Tibial nerve (tissue), 4 donors: ENCODE measurements around the gene TC2N. TPM values are rescaled to one million over a fixed set of nuclear protein-coding genes. Genes with fewer than 3 reads are reported as not detected.
A peak's percentile ranks its signal among the peaks of the same experiment; 100 is the strongest.

Experiments used
- DNase-seq, 2 donors: peaks; one replicate each; pipeline ENCODE4 v3.0.0-alpha.2; 2019; ENCODE audit warnings: low spot score in 2 of 2
- H3K27ac ChIP-seq, 4 donors: fragments of 200-600 bp; sonication (generic) in 3 of 4; one replicate each; pipeline ENCODE4 v1.5.1; 2017 to 2019; ENCODE audit warnings: mild to moderate bottlenecking in 1 of 4
- H3K27me3 ChIP-seq, 2 donors: fragments of 200-600 bp; sonication (generic) in 1 of 2; one replicate each; pipeline versions ENCODE4 v1.5.1 to v1.6.0; 2017 to 2019
- H3K36me3 ChIP-seq, 3 donors: fragments of 200-600 bp; sonication (generic); one replicate each; pipeline ENCODE4 v1.5.1; 2018 to 2019
- H3K4me1 ChIP-seq, 4 donors: fragments of 200-600 bp; sonication (generic) in 3 of 4; one replicate each; pipeline ENCODE4 v1.5.1; 2017 to 2019
- H3K4me3 ChIP-seq, 4 donors: fragments of 200-600 bp; sonication (generic) in 3 of 4; one replicate each; pipeline ENCODE4 v1.5.1; 2017 to 2019; ENCODE audit warnings: mild to moderate bottlenecking in 1 of 4, moderate library complexity in 1 of 4
- H3K9me3 ChIP-seq, 4 donors: fragments of 200-600 bp; sonication (generic) in 3 of 4; one replicate each; pipeline ENCODE4 v1.5.1; 2017 to 2019
- EP300 ChIP-seq, 2 donors: sonication (generic); formaldehyde crosslinking; IDR thresholded peaks; one replicate each; pipeline ENCODE4 v1.6.1; 2017; ENCODE audit warnings: antibody characterized with exemption in 2 of 2, mild to moderate bottlenecking in 1 of 2
- POLR2A ChIP-seq, 2 donors: fragments of 450-650 bp; IDR thresholded peaks; one replicate each; pipeline ENCODE4 v1.6.1; 2017; ENCODE audit warnings: antibody characterized with exemption in 2 of 2, mild to moderate bottlenecking in 2 of 2, moderate library complexity in 2 of 2
- WGBS, 2 donors: methylation state at CpG; one replicate each; pipeline ENCODE4 v1.1.5; 2018; 5-methylcytosine and 5-hydroxymethylcytosine counted together
- total RNA-seq, 4 donors: library from RNA; depleted of rRNA; stranded (reverse); fragments of >200 nt; gene quantifications; one replicate each; pipeline ENCODE4 v1.1.0, GENCODE V29; 2016
- TF ChIP-seq, protein P1 (sequence below), 5 experiments: fragments of 200-600 bp in 3 of 5; fragments of 450-650 bp in 2 of 5; sonication (generic) in 3 of 5; IDR thresholded peaks; one replicate each; pipeline ENCODE4 v1.5.1; 2016 to 2019; ENCODE audit warnings: antibody characterized with exemption in 5 of 5, mild to moderate bottlenecking in 3 of 5, moderate library complexity in 2 of 5

Gene TC2N
- total RNA-seq, 4 donors from 2014 or later: 23.4 to 35.2 (median 25.7) TPM

DNA sequence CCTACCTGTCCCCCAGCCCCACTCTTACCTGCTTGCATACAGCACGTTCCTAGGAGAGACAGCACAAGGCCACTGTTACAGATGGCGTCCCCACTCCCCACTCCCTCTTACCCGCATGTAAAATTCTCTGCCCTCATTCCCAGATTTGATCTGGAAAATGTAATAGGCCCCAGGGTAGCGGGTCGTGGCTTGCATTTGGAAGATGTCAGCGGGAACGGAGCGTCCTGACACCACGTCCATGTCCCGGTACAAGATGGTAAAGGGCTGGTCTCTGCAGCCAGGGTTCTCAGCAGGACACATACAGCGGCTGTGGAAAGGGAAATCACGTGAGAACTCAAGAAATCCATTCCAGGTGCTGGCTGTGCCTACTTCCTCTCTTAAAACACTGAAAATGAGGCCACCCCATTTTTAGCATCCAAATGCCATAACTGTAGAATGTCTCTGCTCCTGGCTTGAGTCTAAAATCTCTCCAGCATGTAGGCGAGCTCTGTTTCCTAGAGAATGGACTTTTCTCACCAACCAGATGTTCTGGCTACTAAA, 10.1 kb upstream of the TC2N start:
- no peaks in the 10 kb centered on the region for H3K27me3 ChIP-seq
- DNase-seq: no peak
- no peak overlapping the region for H3K4me3 ChIP-seq
- no peak overlapping the region for H3K27ac ChIP-seq
- no peak for TF ChIP-seq EP300 (IDR thresholded peaks at IDR 0.05)
- TF ChIP-seq, protein P1, sequence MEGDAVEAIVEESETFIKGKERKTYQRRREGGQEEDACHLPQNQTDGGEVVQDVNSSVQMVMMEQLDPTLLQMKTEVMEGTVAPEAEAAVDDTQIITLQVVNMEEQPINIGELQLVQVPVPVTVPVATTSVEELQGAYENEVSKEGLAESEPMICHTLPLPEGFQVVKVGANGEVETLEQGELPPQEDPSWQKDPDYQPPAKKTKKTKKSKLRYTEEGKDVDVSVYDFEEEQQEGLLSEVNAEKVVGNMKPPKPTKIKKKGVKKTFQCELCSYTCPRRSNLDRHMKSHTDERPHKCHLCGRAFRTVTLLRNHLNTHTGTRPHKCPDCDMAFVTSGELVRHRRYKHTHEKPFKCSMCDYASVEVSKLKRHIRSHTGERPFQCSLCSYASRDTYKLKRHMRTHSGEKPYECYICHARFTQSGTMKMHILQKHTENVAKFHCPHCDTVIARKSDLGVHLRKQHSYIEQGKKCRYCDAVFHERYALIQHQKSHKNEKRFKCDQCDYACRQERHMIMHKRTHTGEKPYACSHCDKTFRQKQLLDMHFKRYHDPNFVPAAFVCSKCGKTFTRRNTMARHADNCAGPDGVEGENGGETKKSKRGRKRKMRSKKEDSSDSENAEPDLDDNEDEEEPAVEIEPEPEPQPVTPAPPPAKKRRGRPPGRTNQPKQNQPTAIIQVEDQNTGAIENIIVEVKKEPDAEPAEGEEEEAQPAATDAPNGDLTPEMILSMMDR (IDR thresholded peaks at IDR 0.05): no peak
- no peak for TF ChIP-seq POLR2A (IDR thresholded peaks at IDR 0.05)
- 81 to 82% methylated on average over 13 of the region's 13 CpGs for WGBS, 2 donors
- H3K36me3 ChIP-seq: peaks cover 0 to 79% (median 9%) of the 10 kb centered on the region in 3 donors
- no peaks in the 10 kb centered on the region for H3K9me3 ChIP-seq
- peaks cover 0 to 14% (median 6%) of the 10 kb centered on the region in 4 donors for H3K4me1 ChIP-seq

DNA sequence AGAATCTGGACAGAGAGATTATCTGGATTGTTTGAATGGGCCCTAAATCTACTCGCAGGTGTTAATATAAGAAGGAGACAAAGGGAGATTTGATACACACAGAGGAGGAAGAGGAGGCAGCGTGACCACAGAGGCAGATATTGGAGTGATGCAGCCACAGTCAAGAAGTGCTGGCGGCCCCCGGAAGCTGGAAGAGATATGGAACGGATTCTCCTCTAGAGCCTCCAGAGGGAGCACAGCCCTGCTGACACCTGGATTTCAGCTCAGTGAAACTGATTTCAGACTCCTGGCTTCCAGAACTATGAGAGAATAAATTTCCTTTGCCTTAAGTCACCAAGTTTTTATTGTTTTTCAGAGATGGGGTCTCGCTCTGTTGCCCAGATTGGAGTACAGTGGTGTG, 9.2 kb upstream of the TC2N start:
- Histone ChIP-seq H3K9me3 (no peaks in the 10 kb centered on the region), H3K27me3 (no peaks in the 10 kb centered on the region), H3K27ac (peak overlapping the region in 1 of 4 donors; percentile 24), H3K36me3 (peaks cover 0 to 81% (median 9%) of the 10 kb centered on the region in 3 donors), H3K4me3 (no peak overlapping the region), H3K4me1 (peaks cover 0 to 21% (median 10%) of the 10 kb centered on the region in 4 donors)
- DNase-seq: no peak
- 89 to 92% methylated on average over 6 of the region's 6 CpGs for WGBS, 2 donors
- no peak for TF ChIP-seq EP300 (IDR thresholded peaks at IDR 0.05)
- TF ChIP-seq POLR2A (IDR thresholded peaks at IDR 0.05): no peak
- TF ChIP-seq, protein P1 (IDR thresholded peaks at IDR 0.05): no peak

DNA sequence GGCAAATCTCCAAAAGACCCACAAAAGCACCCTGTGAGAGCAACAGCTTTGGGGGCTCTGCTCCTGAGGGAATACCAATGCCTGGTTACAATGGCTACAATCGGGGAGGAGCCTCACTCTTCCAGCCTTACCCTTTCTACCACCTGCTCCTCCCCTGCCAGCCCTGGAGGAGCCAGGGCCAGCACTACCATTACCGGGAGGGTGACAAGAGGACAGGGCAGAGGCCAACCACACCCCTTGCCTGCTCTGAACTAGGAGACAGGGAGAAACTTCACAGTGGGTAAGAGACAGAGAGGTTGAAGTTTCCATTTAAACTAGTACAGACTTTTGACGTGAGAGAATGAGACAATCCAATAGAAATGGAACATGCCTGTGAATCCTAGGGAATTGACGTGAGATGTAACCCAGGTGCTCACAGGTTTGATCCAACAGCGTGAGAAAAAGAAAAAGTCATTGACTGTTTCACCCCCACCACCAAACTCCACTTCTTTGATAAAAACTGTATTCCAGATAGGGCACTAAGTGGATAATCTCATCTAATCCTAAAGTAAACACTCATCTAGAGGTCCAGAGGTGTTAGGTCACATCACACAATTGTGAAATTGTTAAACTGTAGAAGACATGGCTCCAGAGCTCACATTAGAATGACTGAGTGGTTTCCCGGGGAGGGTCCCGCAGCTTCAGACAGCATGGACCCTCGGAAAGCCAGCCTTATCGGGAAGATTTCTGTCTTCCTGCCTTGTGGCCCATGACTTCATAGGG, 8.4 kb upstream of the TC2N start:
- TF ChIP-seq POLR2A (IDR thresholded peaks at IDR 0.05) (no peak), EP300 (IDR thresholded peaks at IDR 0.05) (no peak)
- TF ChIP-seq, protein P1 (IDR thresholded peaks at IDR 0.05): no peak
- Histone ChIP-seq H3K27ac (peak overlapping the region in 1 of 4 donors; percentile 12), H3K36me3 (peaks cover 0 to 76% (median 5%) of the 10 kb centered on the region in 3 donors), H3K4me3 (no peak overlapping the region), H3K27me3 (no peaks in the 10 kb centered on the region), H3K9me3 (no peaks in the 10 kb centered on the region), H3K4me1 (peaks cover 0 to 23% (median 11%) of the 10 kb centered on the region in 4 donors)
- 76 to 90% methylated on average over 9 of the region's 9 CpGs for WGBS, 2 donors
- no peak for DNase-seq

DNA sequence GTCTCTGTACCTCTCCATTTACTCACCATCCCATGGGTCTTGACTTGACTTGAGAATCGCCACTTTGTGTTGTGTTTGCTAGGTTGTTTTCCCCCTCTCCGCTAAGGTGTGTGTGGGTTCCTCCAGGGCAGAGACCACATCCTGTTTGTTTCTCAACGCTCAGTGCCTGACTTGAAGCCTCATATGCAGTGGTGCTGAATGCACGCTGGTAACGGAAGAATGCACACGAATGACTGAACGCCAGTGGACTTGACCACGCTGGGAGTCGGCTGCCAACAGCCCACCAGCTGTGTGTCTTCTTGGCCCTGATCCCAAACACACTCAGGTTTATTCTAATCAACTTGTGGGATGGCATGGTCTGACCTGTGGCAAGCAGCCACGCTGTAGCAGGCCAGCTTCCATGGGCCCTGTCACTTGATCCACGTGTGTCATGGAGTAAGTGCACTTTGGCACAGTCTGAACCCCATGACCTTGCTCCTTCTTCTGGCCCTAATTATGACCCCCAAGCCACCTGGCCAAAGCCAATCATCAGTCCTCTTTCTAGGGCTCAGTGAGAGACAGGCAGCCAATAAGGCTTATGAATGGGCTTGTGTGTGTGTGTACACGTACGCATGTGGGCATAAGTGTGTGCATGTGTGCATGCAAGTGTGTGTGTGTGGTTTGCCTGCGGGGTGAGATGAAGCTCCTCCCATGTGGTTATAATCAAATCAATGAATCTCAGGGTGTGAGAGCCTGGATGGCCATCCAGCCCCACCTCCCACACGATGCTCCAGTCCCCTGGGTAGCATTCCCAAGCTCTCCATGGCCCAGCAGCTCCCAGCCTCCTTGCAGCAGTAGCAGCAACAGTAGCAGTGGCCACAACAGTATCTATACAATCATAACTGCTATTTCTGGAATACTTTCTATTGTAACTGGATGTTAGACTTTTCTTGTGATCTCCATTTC, 6.4 kb upstream of the TC2N start:
- Histone ChIP-seq H3K4me1 (peaks cover 0 to 28% (median 12%) of the 10 kb centered on the region in 4 donors), H3K27ac (peak overlapping the region in 2 of 4 donors; percentile 68 to 74), H3K9me3 (peaks cover 0 to 1% (median 0%) of the 10 kb centered on the region in 4 donors), H3K4me3 (no peak overlapping the region), H3K36me3 (peaks cover 0 to 83% (median 0%) of the 10 kb centered on the region in 3 donors), H3K27me3 (no peaks in the 10 kb centered on the region)
- TF ChIP-seq EP300 (IDR thresholded peaks at IDR 0.05) (no peak), POLR2A (IDR thresholded peaks at IDR 0.05) (no peak)
- TF ChIP-seq, protein P1 (IDR thresholded peaks at IDR 0.05): no peak
- 67 to 83% methylated on average over 14 to 15 of the region's 15 CpGs for WGBS, 2 donors
- DNase-seq: no peak
